IPS DF 6.9 (cell line): ENCODE data around the gene RBMY1D.
"Not testable (repeated sequence)": the region's sequence is repeated elsewhere in the genome, so short reads cannot be mapped to it uniquely, and the experiment has no call there.

ENCODE experiments used
- DNase-seq: peaks from one replicate; pipeline ENCODE4 v3.0.0-alpha.2; 2013; ENCODE audit warnings: low read depth, low spot score
- H3K27ac ChIP-seq: one replicate; pipeline ENCODE4 v1.5.1; 2013; ENCODE audit warnings: low read length, control low read depth
- H3K27me3 ChIP-seq: 2 replicates; pipeline ENCODE4 v1.6.1; 2013; ENCODE audit warnings: mild to moderate bottlenecking, low read length; ENCODE audit not compliant: control insufficient read depth, insufficient read depth
- H3K36me3 ChIP-seq: 2 replicates; pipeline ENCODE4 v1.6.1; 2013; ENCODE audit warnings: low read length; ENCODE audit not compliant: control insufficient read depth, insufficient read depth
- H3K4me1 ChIP-seq: 2 replicates; pipeline ENCODE4 v1.6.1; 2013; ENCODE audit warnings: low read length; ENCODE audit not compliant: control insufficient read depth, insufficient read depth
- H3K4me3 ChIP-seq: 2 replicates; pipeline ENCODE4 v1.5.1; 2013; ENCODE audit warnings: mild to moderate bottlenecking, low read length
- H3K9me3 ChIP-seq: 2 replicates; pipeline ENCODE4 v1.6.1; 2013; ENCODE audit warnings: low read length, inconsistent platforms; ENCODE audit not compliant: control insufficient read depth, insufficient read depth
- WGBS: extraction: QIAGEN DNeasy Blood & Tissue Kit; methylation state at CpG from one replicate; pipeline ENCODE4 v1.1.7; 2013; ENCODE audit warnings: mixed read lengths, missing lambda C conversion rate; ENCODE audit not compliant: insufficient read length, insufficient coverage; 5-methylcytosine and 5-hydroxymethylcytosine counted together

Gene RBMY1D

DNA sequence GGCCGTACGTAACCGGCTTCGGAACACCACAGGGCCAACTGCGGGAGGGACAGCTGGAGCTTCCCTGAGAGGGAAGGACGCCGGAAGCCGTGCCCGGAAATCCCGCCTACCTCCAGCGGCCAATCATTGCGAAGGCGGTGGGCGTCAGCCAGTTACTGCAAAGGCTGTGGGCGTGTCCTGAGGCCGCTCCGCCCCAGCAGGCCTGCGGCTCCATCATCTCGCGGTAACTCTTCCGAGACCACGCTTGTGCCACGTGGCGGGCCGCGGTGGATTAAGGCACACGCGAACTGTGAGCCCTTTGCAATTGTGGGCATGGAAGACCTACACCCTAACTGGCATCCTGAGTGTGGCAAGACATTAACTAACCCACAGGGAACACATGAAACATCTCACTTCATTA, at the start of gene RBMY1D:
Gene RBMY1D (minus strand): TSS at position 101 of the 400 bp plus-strand sequence. CDS start 2,013 bp downstream, outside the sequence.
- H3K27me3 ChIP-seq, H3K4me1 ChIP-seq, H3K4me3 ChIP-seq, DNase-seq, H3K9me3 ChIP-seq, H3K27ac ChIP-seq, H3K36me3 ChIP-seq: not testable (repeated sequence)
- no CpG with 5 or more reads among the region's 28 CpGs for WGBS

DNA sequence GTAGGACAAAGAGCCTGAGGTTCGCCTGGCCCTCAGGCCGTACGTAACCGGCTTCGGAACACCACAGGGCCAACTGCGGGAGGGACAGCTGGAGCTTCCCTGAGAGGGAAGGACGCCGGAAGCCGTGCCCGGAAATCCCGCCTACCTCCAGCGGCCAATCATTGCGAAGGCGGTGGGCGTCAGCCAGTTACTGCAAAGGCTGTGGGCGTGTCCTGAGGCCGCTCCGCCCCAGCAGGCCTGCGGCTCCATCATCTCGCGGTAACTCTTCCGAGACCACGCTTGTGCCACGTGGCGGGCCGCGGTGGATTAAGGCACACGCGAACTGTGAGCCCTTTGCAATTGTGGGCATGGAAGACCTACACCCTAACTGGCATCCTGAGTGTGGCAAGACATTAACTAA, 23.6 kb upstream of the RBMY1D start, which contains the start of gene RBMY1E:
Gene RBMY1E (minus strand): TSS at position 101 of the 400 bp plus-strand sequence. CDS start 1,978 bp downstream, outside the sequence.
- not testable (repeated sequence) for H3K27me3 ChIP-seq, H3K27ac ChIP-seq, H3K9me3 ChIP-seq, H3K4me1 ChIP-seq, DNase-seq, H3K36me3 ChIP-seq, H3K4me3 ChIP-seq
- WGBS: no CpG with 5 or more reads among the region's 29 CpGs

DNA sequence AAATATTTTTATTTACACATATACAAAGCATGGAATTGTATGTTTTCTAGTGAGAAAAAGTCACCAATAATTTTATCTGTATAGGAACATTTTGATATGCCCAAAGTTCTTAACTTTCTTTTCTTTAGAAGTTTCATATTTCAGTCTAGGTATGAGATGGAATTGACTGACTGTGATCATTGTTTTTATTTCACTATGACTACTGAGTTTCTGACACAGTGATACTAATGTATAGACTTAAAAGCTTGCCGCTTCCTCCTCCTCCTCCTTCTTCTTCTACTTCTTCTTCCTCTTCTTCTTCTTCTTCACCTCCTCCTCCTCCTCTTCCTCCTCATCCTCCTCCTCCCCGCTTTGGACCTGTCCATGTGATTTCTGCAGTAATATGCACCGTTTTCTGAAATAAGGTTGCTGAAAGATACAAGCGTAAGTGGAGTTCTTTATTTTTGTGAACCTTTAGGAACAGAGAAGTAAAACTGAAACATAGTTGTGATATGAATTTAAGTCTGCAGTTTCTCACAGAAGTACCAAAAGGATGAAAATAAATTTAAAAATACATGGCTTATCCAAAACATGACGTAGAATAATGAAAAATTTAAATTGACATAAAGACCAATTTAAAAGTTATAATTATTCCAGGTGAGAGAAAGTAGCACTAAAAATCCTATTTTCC, 24.8 kb downstream of the RBMY1D start:
- not testable (repeated sequence) for DNase-seq, H3K4me3 ChIP-seq, H3K36me3 ChIP-seq, H3K27ac ChIP-seq, H3K9me3 ChIP-seq, H3K4me1 ChIP-seq, H3K27me3 ChIP-seq
- no CpG with 5 or more reads among the region's 5 CpGs for WGBS

DNA sequence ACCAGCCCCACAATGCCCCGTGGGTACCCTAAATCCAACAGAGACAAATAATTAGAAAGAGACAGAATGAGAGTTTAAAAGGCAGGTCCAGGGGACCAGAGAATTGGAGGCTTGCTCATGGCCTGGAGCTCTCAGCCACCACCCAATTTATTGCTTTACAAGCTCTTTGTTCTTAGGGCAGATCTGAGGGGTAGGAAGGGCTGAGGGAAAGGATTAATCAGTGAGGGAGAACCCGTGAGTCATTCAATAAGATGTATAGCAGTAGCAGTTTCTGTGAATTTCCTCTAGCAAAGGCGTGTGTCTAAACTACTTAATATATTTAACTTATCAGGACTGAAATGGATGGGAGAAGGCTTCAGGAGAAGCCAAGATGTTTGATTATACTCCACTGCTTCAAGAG, 48.8 kb downstream of the RBMY1D start:
- Histone ChIP-seq H3K27ac (no peak overlapping the region), H3K36me3 (no peaks in the 10 kb centered on the region), H3K9me3 (no peaks in the 10 kb centered on the region), H3K4me1 (no peaks in the 10 kb centered on the region), H3K4me3 (no peak overlapping the region), H3K27me3 (no peaks in the 10 kb centered on the region)
- no peak for DNase-seq
- no CpG with 5 or more reads among the region's 3 CpGs for WGBS

DNA sequence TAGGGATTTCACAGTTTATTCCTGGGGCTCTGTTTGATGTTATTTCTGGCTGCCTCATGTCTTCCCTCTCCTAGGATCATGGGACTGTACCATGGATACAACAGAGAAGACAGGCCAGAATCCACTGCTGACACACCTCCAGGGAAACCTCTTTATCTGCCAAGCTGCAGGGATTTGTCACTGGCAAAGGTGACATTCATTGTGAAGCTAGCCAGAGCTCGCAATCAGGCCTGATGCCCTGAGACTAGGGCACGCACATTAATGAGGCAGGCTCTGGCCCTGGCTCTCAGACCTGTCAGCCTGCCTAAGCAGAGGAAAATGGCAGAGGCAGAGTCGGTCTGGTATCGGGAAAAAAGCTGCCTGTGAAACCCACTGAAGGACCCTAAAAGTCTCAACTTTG, 52.2 kb downstream of the RBMY1D start:
- no peak for DNase-seq
- peaks cover 1% of the 10 kb centered on the region; the same call in 1 of the 2 replicates for H3K9me3 ChIP-seq
- no peaks in the 10 kb centered on the region for H3K27me3 ChIP-seq
- no peaks in the 10 kb centered on the region for H3K4me1 ChIP-seq
- no peak overlapping the region for H3K27ac ChIP-seq
- H3K36me3 ChIP-seq: no peaks in the 10 kb centered on the region
- H3K4me3 ChIP-seq: no peak overlapping the region
- no CpG with 5 or more reads among the region's 4 CpGs for WGBS

DNA sequence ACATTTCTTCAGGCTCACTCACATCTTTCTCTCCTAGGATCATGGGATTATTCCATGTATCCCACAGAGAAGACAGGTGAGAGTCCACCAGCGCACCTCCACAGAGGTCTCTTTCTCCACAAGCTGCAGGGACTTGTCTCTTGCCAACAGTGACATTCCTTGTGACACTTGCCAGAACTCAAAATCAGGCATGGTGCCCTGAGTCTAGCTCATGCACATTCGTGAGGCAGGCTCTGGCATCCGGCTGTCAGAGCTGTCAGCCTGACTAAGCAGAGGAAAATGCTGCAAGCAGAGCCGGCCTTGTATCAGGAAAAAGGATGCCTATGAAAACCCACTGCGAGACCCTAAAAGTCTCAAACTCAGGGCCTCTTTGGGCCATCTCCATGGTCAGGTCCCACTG, 54.8 kb downstream of the RBMY1D start:
- no CpG with 5 or more reads among the region's 5 CpGs for WGBS

DNA sequence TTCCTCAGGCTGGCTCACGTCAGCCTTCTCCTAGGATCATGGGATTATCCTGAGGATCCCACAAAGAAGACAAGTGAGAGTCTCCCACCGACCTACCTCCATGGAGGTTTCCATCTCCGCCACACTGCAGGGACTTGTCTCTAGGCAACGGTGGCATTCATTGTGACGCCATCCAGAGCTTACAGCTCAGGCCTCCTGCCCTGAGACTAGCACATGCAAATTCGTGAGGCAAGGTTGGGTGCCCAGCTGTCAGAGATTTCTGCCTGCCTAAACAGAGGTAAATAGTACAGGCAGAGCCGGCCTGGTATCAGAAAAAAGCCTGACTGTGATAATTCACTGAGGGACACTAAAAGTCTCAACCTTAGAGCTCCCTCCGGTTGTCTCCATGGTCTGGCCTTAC, 58.0 kb downstream of the RBMY1D start:
- Histone ChIP-seq H3K4me1 (no peaks in the 10 kb centered on the region), H3K4me3 (no peak overlapping the region), H3K27ac (no peak overlapping the region), H3K27me3 (no peaks in the 10 kb centered on the region), H3K36me3 (no peaks in the 10 kb centered on the region), H3K9me3 (peaks cover 1% of the 10 kb centered on the region; the same call in 1 of the 2 replicates)
- DNase-seq: no peak
- WGBS: no CpG with 5 or more reads among the region's 8 CpGs

More for the DNA sequence above, 54.8 kb downstream of the RBMY1D start:
- Histone ChIP-seq H3K27me3 (no peaks in the 10 kb centered on the region), H3K36me3 (no peaks in the 10 kb centered on the region), H3K4me1 (no peaks in the 10 kb centered on the region), H3K4me3 (no peak overlapping the region), H3K9me3 (peaks cover 1% of the 10 kb centered on the region; the same call in 1 of the 2 replicates), H3K27ac (no peak overlapping the region)
- DNase-seq: no peak

DNA sequence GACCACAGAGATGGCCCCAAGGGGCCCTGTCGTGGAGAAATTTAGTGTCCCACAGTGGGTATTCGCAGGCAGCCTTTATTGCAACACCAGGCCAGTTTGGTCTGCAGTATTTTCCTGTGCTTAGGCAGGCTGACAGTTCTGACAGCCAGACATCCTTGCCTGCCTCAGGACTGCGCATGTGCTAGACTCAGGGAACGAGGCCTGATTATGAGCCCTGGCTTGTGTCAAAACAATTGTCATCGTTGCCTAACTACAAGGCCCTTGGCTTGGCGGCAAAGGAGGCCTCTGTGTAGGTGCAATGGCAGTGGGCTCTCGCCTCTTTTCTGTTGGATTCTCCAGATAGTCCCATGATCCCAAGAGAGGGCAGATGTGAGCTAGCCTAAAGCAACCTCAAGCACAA, 59.3 kb downstream of the RBMY1D start:
- no peak overlapping the region for H3K4me3 ChIP-seq
- peaks cover under 1% of the 10 kb centered on the region; the same call in 1 of the 2 replicates for H3K9me3 ChIP-seq
- no peaks in the 10 kb centered on the region for H3K36me3 ChIP-seq
- DNase-seq: no peak
- WGBS: no CpG with 5 or more reads among the region's 7 CpGs
- no peaks in the 10 kb centered on the region for H3K27me3 ChIP-seq
- H3K4me1 ChIP-seq: no peaks in the 10 kb centered on the region
- no peak overlapping the region for H3K27ac ChIP-seq
